K562 (cell line): Measurements from ENCODE around the gene PGD. TPM values are rescaled to one million over a fixed set of nuclear protein-coding genes. Genes with fewer than 3 reads are reported as not detected.

Source experiments
- E2F1 ChIP-seq: sonication (generic); formaldehyde crosslinking; IDR thresholded peaks from 2 replicates; pipeline ENCODE4 v1.8.1; 2023; ENCODE audit warnings: mild to moderate bottlenecking, missing genetic modification reagents, moderate library complexity
- FOXM1 ChIP-seq, 2 experiments: fragments of 450-650 bp in 1 of 2; sonication (generic) in 1 of 2; formaldehyde crosslinking in 1 of 2; IDR thresholded peaks; 2 replicates each; pipeline versions ENCODE4 v1.6.1 to v1.9.0; 2017 to 2022; ENCODE audit warnings: low read depth in 2 of 2, mild to moderate bottlenecking in 2 of 2, missing genetic modification reagents in 1 of 2, moderate library complexity in 1 of 2
- GMEB1 ChIP-seq: fragments of 250-450 bp; sonication (Bioruptor Pico); IDR thresholded peaks from 2 replicates; pipeline ENCODE4 v1.4.0; 2020; ENCODE audit warnings: mild to moderate bottlenecking
- HES1 ChIP-seq: fragments of 450-650 bp; IDR thresholded peaks from 2 replicates; pipeline ENCODE4 v1.6.1; 2016; ENCODE audit warnings: low read depth, mild to moderate bottlenecking, moderate library complexity
- HNRNPL ChIP-seq: fragments of 200-400 bp; formaldehyde crosslinking; IDR thresholded peaks from 2 replicates; pipeline ENCODE4 v1.6.1; 2017; ENCODE audit warnings: low read depth, mild to moderate bottlenecking, low read length
- KDM1A ChIP-seq, 2 experiments: fragments of 450-650 bp; IDR thresholded peaks; 2 replicates each; pipeline ENCODE4 v1.6.1; 2016; ENCODE audit warnings: mild to moderate bottlenecking in 2 of 2
- MCM3 ChIP-seq: fragments of 450-650 bp; IDR thresholded peaks from 2 replicates; pipeline ENCODE4 v1.6.1; 2016
- MYBL2 ChIP-seq, 2 experiments: fragments of 450-650 bp in 1 of 2; sonication (generic) in 1 of 2; formaldehyde crosslinking in 1 of 2; IDR thresholded peaks; 2 replicates each; pipeline versions ENCODE4 v1.6.1 to v1.8.1; 2017 to 2022; ENCODE audit warnings: borderline replicate concordance in 1 of 2, inconsistent platforms in 1 of 2, low read depth in 1 of 2, mild to moderate bottlenecking in 1 of 2, missing genetic modification reagents in 1 of 2, moderate library complexity in 1 of 2
- RAD21 ChIP-seq, 2 experiments: fragments of 250-450 bp in 1 of 2; fragments of 450-650 bp in 1 of 2; sonication (Bioruptor Pico) in 1 of 2; formaldehyde crosslinking in 1 of 2; IDR thresholded peaks in 1 of 2; conservative IDR thresholded peaks in 1 of 2; 2 replicates each; pipeline versions ENCODE4 v1.4.0 to v1.8.0; 2020 to 2022; ENCODE audit warnings: mild to moderate bottlenecking in 2 of 2, moderate library complexity in 1 of 2
- RBM14 ChIP-seq: fragments of 200-400 bp; formaldehyde crosslinking; IDR thresholded peaks from 2 replicates; pipeline ENCODE4 v1.6.1; 2018; ENCODE audit warnings: low read depth, mild to moderate bottlenecking, low read length, moderate library complexity, borderline replicate concordance; ENCODE audit not compliant: insufficient read depth
- RBM25 ChIP-seq: fragments of 200-400 bp; formaldehyde crosslinking; IDR thresholded peaks from 2 replicates; pipeline ENCODE4 v1.6.1; 2018; ENCODE audit warnings: low read length, low read depth, moderate library complexity; ENCODE audit not compliant: severe bottlenecking
- ZNF146 ChIP-seq: IDR thresholded peaks from one replicate; pipeline ENCODE4 v1.6.1; 2018; ENCODE audit warnings: missing compliant biosample characterization; ENCODE audit not compliant: unreplicated experiment
- ZNF175 ChIP-seq: fragments of 200-800 bp; sonication (Bioruptor generic); IDR thresholded peaks from 2 replicates; pipeline ENCODE4 v1.6.1; 2016; ENCODE audit warnings: low read depth, mild to moderate bottlenecking, missing genetic modification characterization, missing compliant biosample characterization
- ZNF778 ChIP-seq: fragments of 450-650 bp; formaldehyde crosslinking; IDR thresholded peaks from 2 replicates; pipeline ENCODE4 v1.4.0; 2020; ENCODE audit warnings: mild to moderate bottlenecking, moderate library complexity
- polyA plus RNA-seq, 8 experiments: library from polyadenylated mRNA; depleted of rRNA in 4 of 8; stranded (reverse) in 5 of 8; unstranded in 3 of 8; fragments of >200 nt; fragmentation: Nextera tagmentation in 2 of 8; fragmentation: Illumina TruSeq in 1 of 8; extraction: Ambion mirVana in 2 of 8; extraction: Trizol in 1 of 8; gene quantifications; 2 replicates each; pipeline versions ENCODE4 v1.2.1 to v1.2.3, GENCODE V29; 2011 to 2014; ENCODE audit warnings: inconsistent platforms in 1 of 8, missing spikeins in 1 of 8
- total RNA-seq, 7 experiments: library from RNA; depleted of rRNA in 6 of 7; stranded (reverse); fragments of >200 nt in 6 of 7; fragmentation: Illumina TruSeq in 2 of 7; extraction: Trizol in 2 of 7; gene quantifications; 2 replicates each; pipeline versions ENCODE4 v1.2.1 to v1.2.3, GENCODE V29; 2011 to 2021; ENCODE audit warnings: low replicate concordance in 1 of 7

PGD gene
- total and polyA plus RNA-seq, 9 of the 15 experiments (the other 6 are each of a cell fraction or from before 2014, with no cell fraction given): 177 to 542 (median 270) TPM

- TF ChIP-seq RAD21 (CRISPR knock-in tag; conservative IDR thresholded peaks at IDR 0.05 in 1 of 2, IDR thresholded peaks at IDR 0.05 in 1 of 2): no peak
- TF ChIP-seq E2F1 (CRISPR knock-in tag): no peak
- no peak for TF ChIP-seq RBM25
- TF ChIP-seq HES1: no peak
- TF ChIP-seq ZNF146 (CRISPR knock-in tag): no peak
- TF ChIP-seq ZNF778 (CRISPR knock-in tag): no peak
- TF ChIP-seq ZNF175 (CRISPR knock-in tag): no peak
- no peak for TF ChIP-seq MYBL2 (IDR thresholded peaks at IDR 0.05; ENCODE audit: low read depth)
- no peak for TF ChIP-seq MYBL2 (CRISPR knock-in tag; IDR thresholded peaks at IDR 0.05; ENCODE audit: borderline replicate concordance)
- TF ChIP-seq GMEB1 (CRISPR knock-in tag): no peak
- TF ChIP-seq KDM1A (IDR thresholded peaks at IDR 0.05): peak; percentile 82 to 86
- peak; percentile 44; the same call in 1 of the 2 replicates for TF ChIP-seq FOXM1 (IDR thresholded peaks at IDR 0.05; ENCODE audit: low read depth)
- no peak for TF ChIP-seq FOXM1 (CRISPR knock-in tag; IDR thresholded peaks at IDR 0.05; ENCODE audit: low read depth)
- TF ChIP-seq RBM14: no peak
- TF ChIP-seq HNRNPL: no peak
- no peak for TF ChIP-seq MCM3
Observed at GRCh38 chr1:10387677-10388386, 11.0 kb upstream of the PGD start (continued).
